ENCODE data around the gene HSD17B14.
A peak's percentile ranks its signal among the peaks of the same experiment; 100 is the strongest.
"Not testable (repeated sequence)": the region's sequence is repeated elsewhere in the genome, so short reads cannot be mapped to it uniquely, and the experiment has no call there.

The HSD17B14 gene

GRCh38 chr19:48795685-48796070 lies 40.6 kb downstream of the HSD17B14 start:
- no peak for DNase-seq

DNA sequence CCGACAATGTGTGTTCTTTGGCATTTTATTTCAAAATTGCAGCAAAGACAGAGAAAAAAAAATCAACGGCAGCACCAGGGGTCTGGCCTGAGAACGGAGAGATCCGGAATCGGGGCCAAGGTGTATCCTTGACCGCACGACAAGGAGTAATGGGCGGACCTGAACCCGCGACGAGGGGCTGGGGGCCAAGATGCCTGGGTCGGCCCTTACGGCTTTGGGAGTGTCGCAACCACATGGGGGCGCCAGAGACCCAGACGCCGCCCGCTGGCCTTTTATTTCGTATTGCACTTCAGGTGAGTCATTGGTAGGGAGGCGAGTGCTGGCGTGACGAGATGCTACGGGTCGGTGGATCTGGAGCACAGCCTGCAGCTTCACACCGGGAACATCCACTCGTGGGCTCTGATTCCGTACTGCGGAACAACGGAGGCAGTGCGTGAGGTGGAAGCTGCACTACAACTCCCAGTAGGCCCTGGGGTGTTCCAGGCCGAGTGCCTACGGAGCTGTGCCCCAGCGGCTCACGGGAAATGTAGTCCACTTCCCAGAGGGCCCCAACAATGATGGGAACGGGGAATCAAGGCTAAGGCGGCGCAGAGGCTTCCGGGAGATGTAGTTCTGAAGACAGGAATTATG lies 41.1 kb downstream of the HSD17B14 start:
- DNase-seq: peak; percentile 89 to 93

- DNase-seq: no peak
Observed at GRCh38 chr19:48794291-48794690, 42.0 kb downstream of the HSD17B14 start.

GRCh38 chr19:48793271-48793670 lies 43.0 kb downstream of the HSD17B14 start:
- DNase-seq: no peak

GRCh38 chr19:48787331-48787730 lies 49.0 kb downstream of the HSD17B14 start:
- not testable (repeated sequence) for DNase-seq

DNA sequence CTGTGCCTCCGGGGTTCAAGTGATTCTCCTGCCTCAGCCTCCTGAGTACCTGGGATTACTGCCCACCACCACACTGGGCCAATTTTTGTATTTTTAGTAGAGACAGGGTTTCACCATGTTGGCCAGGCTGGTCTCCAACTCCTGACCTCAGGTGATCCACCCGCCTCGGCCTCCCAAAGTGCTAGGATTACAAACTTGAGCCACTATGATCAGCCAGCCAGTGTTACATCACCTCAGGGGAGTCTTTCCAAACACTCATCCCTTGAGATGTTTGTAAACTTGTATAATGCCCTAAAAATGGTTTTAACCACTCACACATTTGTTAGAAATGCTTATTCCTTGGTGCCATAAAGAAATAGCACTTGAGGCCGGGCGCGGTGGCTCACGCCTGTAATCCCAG lies 49.9 kb downstream of the HSD17B14 start:
- DNase-seq: not testable (repeated sequence)

DNA sequence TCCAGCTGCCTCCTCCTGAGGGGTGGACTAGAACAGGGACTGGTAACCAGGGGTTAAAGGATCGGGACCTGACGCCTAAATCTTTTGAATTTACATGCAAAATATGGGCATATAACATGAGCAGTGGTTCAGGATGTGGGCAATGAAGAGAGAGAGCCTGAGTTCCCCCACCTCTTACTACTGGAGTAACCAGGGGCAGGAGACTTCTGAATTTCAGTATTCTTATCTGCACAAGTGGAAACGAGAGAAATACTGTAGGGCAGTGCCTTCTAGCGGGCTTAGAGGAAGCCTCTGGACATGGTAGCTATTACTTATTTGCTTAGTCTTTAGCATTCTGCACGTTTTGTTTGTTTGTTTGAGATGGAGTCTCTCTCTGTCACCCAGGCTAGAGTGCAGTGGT lies 51.8 kb downstream of the HSD17B14 start:
- DNase-seq: no peak

GRCh38 chr19:48780631-48781391 lies 55.5 kb downstream of the HSD17B14 start:
- DNase-seq: no peak

GRCh38 chr19:48779636-48780035 lies 56.7 kb downstream of the HSD17B14 start:
- DNase-seq: no peak

GRCh38 chr19:48777720-48778119 lies 58.6 kb downstream of the HSD17B14 start:
- no peak for DNase-seq

- no peak for DNase-seq
Observed at GRCh38 chr19:48777139-48777538, 59.2 kb downstream of the HSD17B14 start.

DNA sequence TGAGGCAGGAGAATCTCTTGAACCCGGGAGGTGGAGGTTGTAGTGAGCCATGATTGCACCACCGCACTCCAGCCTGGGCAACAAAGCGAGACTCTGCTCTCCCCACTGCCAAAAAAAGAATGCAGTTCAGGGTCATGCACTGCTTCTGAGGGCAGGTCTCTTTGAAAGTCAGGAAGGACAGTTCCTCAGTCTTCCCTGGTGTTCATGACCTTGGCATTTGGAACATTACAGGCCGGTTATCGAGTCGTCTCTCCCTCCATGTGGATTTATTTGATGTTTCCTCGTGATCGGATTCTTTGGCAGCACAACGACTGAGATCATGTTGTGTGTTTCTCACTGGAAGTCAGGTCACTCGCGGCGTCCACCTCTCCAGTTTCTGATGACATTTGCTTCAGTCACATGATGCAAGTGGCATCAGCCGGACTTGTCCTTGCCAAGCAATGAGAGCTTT lies 63.8 kb downstream of the HSD17B14 start:
- DNase-seq: no peak

DNA sequence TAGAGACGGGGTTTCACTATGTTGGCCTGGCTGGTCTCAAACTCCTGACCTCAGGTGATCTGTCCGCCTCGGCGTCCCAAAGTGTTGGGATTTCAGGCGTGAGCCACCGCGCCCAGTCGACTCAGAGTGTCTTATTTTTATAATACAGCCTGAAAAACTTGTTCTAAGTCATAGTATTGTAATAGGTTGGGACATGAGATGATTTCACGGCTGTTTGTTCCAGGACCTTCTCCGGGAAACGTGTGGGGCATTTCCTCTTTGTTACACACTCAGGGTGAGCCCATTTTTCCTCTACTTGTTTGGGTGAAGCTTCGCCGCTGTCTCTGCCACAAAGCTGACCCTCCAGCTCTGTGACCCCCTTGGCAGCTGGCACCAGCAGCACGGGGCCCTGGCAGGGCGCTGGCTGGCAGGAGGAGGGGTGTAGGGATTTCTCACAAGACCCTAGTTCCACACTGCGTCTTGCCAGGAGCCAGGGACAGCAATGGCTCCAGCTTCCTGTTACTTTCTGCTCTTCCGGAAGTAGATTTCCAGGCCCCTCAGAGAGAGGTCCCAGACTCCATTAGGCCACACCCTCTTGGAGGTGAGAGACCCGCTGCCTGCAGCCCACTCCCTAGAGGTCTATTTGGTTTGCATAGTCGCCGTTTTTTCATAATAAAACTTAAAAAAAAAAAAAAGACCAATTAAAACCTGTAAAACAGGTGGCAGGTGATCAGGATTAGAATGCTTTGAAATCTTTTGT lies 65.4 kb downstream of the HSD17B14 start:
- no peak for DNase-seq

- DNase-seq: no peak
Observed at GRCh38 chr19:48770266-48770665, 66.0 kb downstream of the HSD17B14 start.

DNA sequence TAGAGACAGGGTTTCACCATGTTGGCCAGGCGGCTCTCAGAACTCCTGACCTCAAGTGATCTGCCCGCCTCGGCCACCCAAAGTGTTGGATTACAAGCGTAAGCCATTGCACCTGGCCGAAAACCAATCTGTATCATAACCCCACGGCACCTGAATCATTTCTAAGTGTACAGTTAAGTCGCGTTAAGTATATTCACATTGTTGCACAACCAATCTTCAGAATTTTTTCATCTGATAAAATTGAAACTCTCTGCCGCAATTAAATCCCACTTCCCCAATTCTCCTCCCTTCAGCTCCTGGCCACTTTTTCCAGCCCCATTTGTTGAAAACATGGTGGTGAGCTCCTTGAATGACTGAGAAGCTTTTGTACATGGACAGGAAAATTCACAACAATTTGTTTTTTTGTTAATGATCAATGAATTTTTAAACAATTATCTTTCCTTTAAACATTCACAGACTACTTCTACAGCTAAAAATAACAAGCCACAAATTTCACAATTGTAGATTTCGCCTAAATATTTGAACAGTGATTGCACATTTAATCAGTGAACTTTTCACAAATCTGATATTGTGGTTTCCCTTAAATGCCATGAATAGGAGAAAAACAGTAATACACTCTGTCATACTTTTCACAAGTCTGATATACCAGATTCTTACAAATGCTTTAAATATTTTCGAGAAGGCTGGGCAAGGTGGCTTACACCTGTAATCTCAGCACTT lies 67.1 kb downstream of the HSD17B14 start:
- no peak for DNase-seq

DNA sequence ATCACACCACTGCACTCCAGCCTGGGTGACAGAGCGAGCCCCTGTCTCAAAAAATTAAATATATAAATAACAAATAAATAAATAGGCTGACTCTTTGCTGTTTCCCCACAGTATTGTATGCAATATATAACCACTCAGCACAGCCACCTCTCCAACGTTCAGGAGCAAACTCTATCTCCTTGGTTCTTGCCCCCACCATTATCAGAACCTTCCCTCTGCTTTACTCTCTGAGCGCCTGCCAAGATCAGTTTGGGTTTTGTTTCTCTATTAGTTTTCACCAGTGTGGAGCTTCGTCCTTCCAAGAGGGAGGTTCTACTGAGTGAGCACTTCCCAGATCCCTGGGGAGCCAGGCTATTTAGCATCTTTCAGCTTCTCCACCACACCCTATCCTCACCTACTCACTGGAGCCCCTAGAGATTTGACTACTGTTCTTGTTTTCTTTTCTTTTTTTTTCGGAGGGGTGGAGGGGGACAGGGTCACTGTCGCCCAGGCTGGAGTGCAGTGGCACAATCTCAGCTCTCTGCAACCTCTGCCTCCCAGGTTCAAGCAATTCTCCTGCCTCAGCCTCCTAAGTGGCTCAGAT lies 68.0 kb downstream of the HSD17B14 start:
- not testable (repeated sequence) for DNase-seq

DNA sequence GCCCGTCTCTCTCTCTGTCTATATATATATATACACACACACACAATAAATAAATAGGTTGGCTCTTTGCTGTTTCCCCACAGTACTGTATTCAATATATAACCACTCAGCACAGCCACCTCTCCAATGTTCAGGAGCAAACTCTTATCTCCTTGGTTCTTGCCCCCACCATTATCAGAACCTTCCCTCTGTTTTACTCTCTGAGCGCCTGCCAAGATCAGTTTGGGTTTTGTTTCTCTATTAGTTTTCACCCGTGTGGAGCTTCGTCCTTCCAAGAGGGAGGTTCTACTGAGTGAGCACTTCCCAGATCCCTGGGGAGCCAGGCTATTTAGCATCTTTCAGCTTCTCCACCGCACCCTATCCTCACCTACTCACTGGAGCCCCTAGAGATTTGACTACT lies 70.5 kb downstream of the HSD17B14 start:
- DNase-seq: not testable (repeated sequence)
